Heart left ventricle (tissue), 16 donors: ENCODE measurements around the gene DPP10. TPM values are rescaled to one million over a fixed set of nuclear protein-coding genes. Genes with fewer than 3 reads are reported as not detected.

ENCODE experiments used
- ATAC-seq, 4 donors: fragments of 200-7000 bp; cut with Tn5 transposase; one replicate each; pipeline ENCODE4 v1.9.1; 2020 to 2022; ENCODE audit warnings: moderate library complexity in 4 of 4, mild to moderate bottlenecking in 3 of 4, moderate number of reproducible peaks in 1 of 4
- DNase-seq, 5 donors: peaks; one replicate each; pipeline ENCODE4 v3.0.0-alpha.2; 2020
- H3K27ac ChIP-seq, 12 donors: fragments of 200-600 bp; sonication (generic) in 4 of 12; one replicate each; pipeline versions ENCODE4 v1.5.0 to v1.8.0; 2016 to 2022; ENCODE audit warnings: mild to moderate bottlenecking in 2 of 12
- H3K27me3 ChIP-seq, 9 donors: fragments of 200-600 bp; sonication (generic) in 2 of 9; one replicate each; pipeline versions ENCODE4 v1.5.1 to v1.8.0; 2016 to 2022; ENCODE audit warnings: mild to moderate bottlenecking in 3 of 9
- H3K36me3 ChIP-seq, 9 donors: fragments of 200-600 bp; sonication (generic) in 2 of 9; one replicate each; pipeline versions ENCODE4 v1.5.0 to v1.8.0; 2018 to 2022; ENCODE audit warnings: mild to moderate bottlenecking in 2 of 9
- H3K4me1 ChIP-seq, 12 donors: fragments of 200-600 bp; sonication (generic) in 4 of 12; one replicate each; pipeline versions ENCODE4 v1.5.0 to v1.8.0; 2016 to 2022; ENCODE audit warnings: mild to moderate bottlenecking in 3 of 12
- H3K4me3 ChIP-seq, 12 donors: fragments of 200-600 bp; sonication (generic) in 4 of 12; one replicate each; pipeline versions ENCODE4 v1.5.0 to v1.8.0; 2017 to 2022; ENCODE audit warnings: mild to moderate bottlenecking in 9 of 12, moderate library complexity in 4 of 12
- H3K9me3 ChIP-seq, 12 donors: fragments of 200-600 bp; sonication (generic) in 4 of 12; one replicate each; pipeline versions ENCODE4 v1.5.0 to v1.8.0; 2016 to 2022; ENCODE audit warnings: mild to moderate bottlenecking in 1 of 12
- CTCF ChIP-seq, 12 donors: fragments of 200-600 bp; sonication (generic) in 4 of 12; IDR thresholded peaks; one replicate each; pipeline versions ENCODE4 v1.5.0 to v1.8.0; 2018 to 2022; ENCODE audit warnings: antibody characterized with exemption in 12 of 12, mild to moderate bottlenecking in 5 of 12
- POLR2A ChIP-seq, 2 donors: fragments of 450-650 bp; IDR thresholded peaks; one replicate each; pipeline ENCODE4 v1.6.1; 2017; ENCODE audit warnings: antibody characterized with exemption in 2 of 2, mild to moderate bottlenecking in 2 of 2, moderate library complexity in 2 of 2
- WGBS, 4 donors: extraction: QIAGEN DNeasy Blood & Tissue Kit in 2 of 4; methylation state at CpG; one replicate each; pipeline versions ENCODE4 v1.1.5 to v1.1.7; 2013 to 2018; 5-methylcytosine and 5-hydroxymethylcytosine counted together
- intact Hi-C, 10 donors: fragments of 100-400 bp; cut with DNase I; formaldehyde crosslinking; loops; one replicate each; pipeline versions ENCODE4 v1.11.1 to v1.14.2; 2022
- polyA plus RNA-seq, 2 donors: library from polyadenylated mRNA; stranded (reverse); fragments of 200-250 nt; gene quantifications; one replicate each; pipeline ENCODE4 v1.2.3, GENCODE V29; 2013
- total RNA-seq, 9 donors: library from RNA; depleted of rRNA in 2 of 9; stranded (reverse); fragments of >200 nt in 2 of 9; fragmentation: NEBNext Ultra II Directional in 3 of 9; extraction: Animal tissue kit (Norgen Biotek cat#: 25700) in 3 of 9; gene quantifications; one replicate each; pipeline versions ENCODE4 v1.1.0 to v1.2.4, GENCODE V29; 2016 to 2023
- donor health status: ischemic (EF 13 %, LVEDD 7.1; RV severe dilation, severe dysfunction).
- donor health status: healthy with polysubstance abuse.
- donor health status: DM: no; HTN: yes; CAD: no.
- donor health status: DM: no; HTN: no; CAD: no.
- donor health status: ischemic (EF 25% LVEDD 6.9; RV normal size, moderate dysfunction).
- donor health status: ischemic (EF 25% LVEDD 5.7; RV mildly dilated, moderate dysfunction).
- donor health status: healthy.
- donor health status: DM: yes; HTN: yes; CAD: no.
- donor health status: ischemic (EF 35%, LVEDD 5.7; RV mildly dilated, moderate dysfunction).
- donor health status: nonischemic (EF 11% LVEDD 7.7; RV severe dilation, severe dysfunction).
- donor health status: DM: yes; HTN: yes; CAD: no.
- donor health status: PGD.
- donor health status: ischemic (EF 29% LVEDD 5.4; RV normal size, mild dysfunction).
- donor health status: nonischemic (EF 23%, LVEDD 6.1; RV moderate dilation, normal function).

DPP10 gene
- total and polyA plus RNA-seq, 11 donors, result 0.88 TPM; not detected in 10

DNA sequence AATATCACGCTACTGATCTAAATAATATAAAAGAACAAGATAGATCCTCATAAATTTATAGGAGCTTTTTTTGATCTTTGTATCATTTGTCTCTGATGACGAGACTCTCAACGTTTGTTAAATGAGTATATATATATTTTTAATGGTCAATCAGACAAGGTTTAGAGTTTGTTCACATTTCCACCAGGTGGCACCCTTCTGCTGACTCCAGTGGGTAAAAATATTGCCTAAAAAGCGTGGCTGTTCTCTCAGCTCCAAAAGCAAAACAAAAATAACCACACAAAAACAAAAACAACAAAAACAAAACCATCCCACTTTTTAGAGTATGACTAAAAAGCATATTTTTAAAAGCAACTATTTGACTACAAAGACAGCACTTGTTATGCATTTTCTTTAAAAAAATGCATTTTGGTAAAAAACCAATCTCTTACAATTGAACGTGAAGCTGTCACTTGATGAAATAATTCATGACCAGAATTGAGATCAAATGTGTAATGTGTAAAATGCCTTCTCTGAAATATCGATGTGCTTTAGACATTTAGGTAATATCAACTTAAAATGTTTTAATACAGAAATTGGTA is 723.2 kb downstream of the DPP10 start:
- no peak for ATAC-seq
- intact Hi-C loops, result no loop called here
- Histone ChIP-seq H3K9me3 (peaks cover 0 to 3% (median 0%) of the 10 kb centered on the region in 12 donors), H3K27me3 (peaks cover 15 to 47% (median 38%) of the 10 kb centered on the region in 9 donors), H3K36me3 (no peaks in the 10 kb centered on the region), H3K27ac (no peak overlapping the region), H3K4me1 (peaks cover 0 to 14% (median 0%) of the 10 kb centered on the region in 12 donors), H3K4me3 (no peak overlapping the region)
- TF ChIP-seq CTCF (IDR thresholded peaks at IDR 0.05), result peak in 9 of 12 donors; percentile 14 to 47 (median 29)
- TF ChIP-seq POLR2A (IDR thresholded peaks at IDR 0.05), result no peak
- no peak for DNase-seq
- 36 to 42% (median 40%) methylated on average over 6 of the region's 6 CpGs for whole genome bisulfite sequencing, 4 donors

- Histone ChIP-seq H3K4me1 (no peaks in the 10 kb centered on the region), H3K27ac (no peak overlapping the region), H3K9me3 (peaks cover 0 to 4% (median 0%) of the 10 kb centered on the region in 12 donors), H3K4me3 (no peak overlapping the region), H3K27me3 (peaks cover 0 to 19% (median 11%) of the 10 kb centered on the region in 9 donors), H3K36me3 (no peaks in the 10 kb centered on the region)
- 57 to 63% (median 62%) methylated on average over 3 of the region's 3 CpGs for WGBS, 4 donors
- ATAC-seq (no peak), DNase-seq (no peak)
- TF ChIP-seq CTCF (IDR thresholded peaks at IDR 0.05) (no peak), POLR2A (IDR thresholded peaks at IDR 0.05) (no peak)
- intact Hi-C loops, result no loop called here
Observed at GRCh38 chr2:115168457-115168856, 726.0 kb downstream of the DPP10 start.

DNA sequence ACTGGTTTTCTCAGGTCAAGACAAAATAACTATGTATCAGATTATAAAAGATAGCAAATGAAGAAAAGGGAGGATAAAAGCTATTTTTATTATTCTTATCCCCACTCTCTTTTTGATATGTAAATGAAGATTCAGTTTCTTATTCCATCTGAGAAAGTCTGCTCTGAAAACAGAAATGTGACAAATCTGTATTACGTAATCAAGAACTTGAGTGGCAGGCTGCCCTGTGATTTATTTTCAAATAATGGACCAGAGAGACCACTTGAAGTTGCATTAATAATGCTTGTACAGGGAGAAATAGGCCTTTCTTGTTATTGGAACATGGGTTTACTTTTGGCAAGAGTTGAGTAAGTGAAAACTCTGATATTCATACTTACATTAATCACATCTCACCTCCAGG is 727.4 kb downstream of the DPP10 start:
- no peaks in the 10 kb centered on the region for H3K4me1 ChIP-seq
- intact Hi-C loops, result no loop called here
- DNase-seq, result no peak
- H3K9me3 ChIP-seq, result peaks cover 0 to 4% (median 0%) of the 10 kb centered on the region in 12 donors
- 90 to 97% (median 95%) methylated on average over 1 of the region's 1 CpG for WGBS, 4 donors
- H3K36me3 ChIP-seq, result no peaks in the 10 kb centered on the region
- H3K27ac ChIP-seq, result no peak overlapping the region
- peaks cover 0 to 5% (median 0%) of the 10 kb centered on the region in 9 donors for H3K27me3 ChIP-seq
- no peak for ATAC-seq
- no peak for TF ChIP-seq CTCF (IDR thresholded peaks at IDR 0.05)
- TF ChIP-seq POLR2A (IDR thresholded peaks at IDR 0.05), result no peak
- H3K4me3 ChIP-seq, result no peak overlapping the region

DNA sequence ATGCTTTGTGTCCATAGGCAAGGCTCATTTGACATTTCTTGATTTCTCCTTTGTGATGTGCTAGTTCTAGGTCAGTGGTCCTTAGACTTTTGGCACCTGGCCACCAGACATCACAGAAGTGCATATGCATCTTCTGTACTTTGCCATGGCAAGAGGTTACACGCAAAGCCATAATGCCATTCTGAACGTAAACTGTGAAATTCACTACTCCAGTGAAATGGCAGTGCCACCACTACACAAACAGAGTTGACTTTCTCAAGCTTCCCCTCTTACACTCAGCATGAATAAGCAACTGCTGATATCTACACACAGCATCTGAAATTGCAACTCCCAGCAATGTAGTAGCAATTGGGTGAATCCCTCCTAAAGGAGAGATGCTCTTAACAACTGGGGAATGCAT is 729.3 kb downstream of the DPP10 start:
- H3K4me3 ChIP-seq, result no peak overlapping the region

More for the DNA sequence above, 729.3 kb downstream of the DPP10 start:
- 86 to 93% (median 91%) methylated on average over 2 of the region's 2 CpGs for WGBS, 4 donors
- TF ChIP-seq POLR2A (IDR thresholded peaks at IDR 0.05) (no peak), CTCF (IDR thresholded peaks at IDR 0.05) (no peak)
- Histone ChIP-seq H3K4me1 (no peaks in the 10 kb centered on the region), H3K27me3 (no peaks in the 10 kb centered on the region), H3K27ac (no peak overlapping the region), H3K36me3 (no peaks in the 10 kb centered on the region), H3K9me3 (peaks cover 0 to 4% (median 0%) of the 10 kb centered on the region in 12 donors)
- ATAC-seq, result no peak
- DNase-seq, result no peak
- intact Hi-C loops, result no loop called here
